T-cell (primary cell): Measurements from ENCODE around the gene UGT1A1. TPM values are rescaled to one million over a fixed set of nuclear protein-coding genes. Genes with fewer than 3 reads are reported as not detected.
A peak's percentile ranks its signal among the peaks of the same experiment; 100 is the strongest.

Source experiments
- ATAC-seq, 4 experiments: fragments of 200-7000 bp in 3 of 4; fragments of 150-1000 bp in 1 of 4; cut with Tn5 transposase; replicated peaks in 1 of 4; 1 replicate in 3 of 4; 2 replicates in 1 of 4; pipeline ENCODE4 v1.10.0; 2021; ENCODE audit warnings: moderate library complexity in 3 of 4, mild to moderate bottlenecking in 2 of 4, moderate number of reproducible peaks in 1 of 4
- CTCF ChIA-PET, 2 donors: fragments of 300-600 bp; sonication (Branson Sonifier 250); formaldehyde crosslinking; loops; one replicate each; lab custom pipeline; 2022; ENCODE audit warnings: antibody characterized with exemption in 2 of 2; lab: Charles Lee
- POLR2A ChIA-PET, 2 donors: fragments of 300-600 bp; sonication (Branson Sonifier 250); formaldehyde crosslinking; loops; one replicate each; lab custom pipeline; 2022; ENCODE audit warnings: antibody characterized with exemption in 2 of 2; lab: Charles Lee
- DNase-seq, 35 experiments: peaks; one replicate each; pipeline versions ENCODE4 v3.0.0 to v3.0.0-alpha.2; 2013 to 2023
- H3K27ac ChIP-seq: one replicate; pipeline ENCODE4 v1.5.1; 2013; ENCODE audit warnings: low read length
- H3K27me3 ChIP-seq, 2 experiments: replicated peaks in 1 of 2; 1 replicate in 1 of 2; 2 replicates in 1 of 2; pipeline versions ENCODE4 v1.6.1 to v1.7.0; 2013; ENCODE audit warnings: low read length in 1 of 2, mixed read lengths in 1 of 2; ENCODE audit not compliant: control insufficient read depth in 2 of 2, insufficient read depth in 2 of 2; ENCODE audit errors: extremely low read depth in 1 of 2
- H3K36me3 ChIP-seq, 2 donors: 1 replicate in 1 of 2; 2 replicates in 1 of 2; pipeline versions ENCODE4 v1.6.1 to v1.7.0; 2013; ENCODE audit warnings: low read length in 1 of 2; ENCODE audit not compliant: control insufficient read depth in 2 of 2, insufficient read depth in 1 of 2; ENCODE audit errors: extremely low read depth in 1 of 2
- H3K4me1 ChIP-seq, 2 experiments: 1 replicate in 1 of 2; 2 replicates in 1 of 2; pipeline versions ENCODE4 v1.6.1 to v1.7.0; 2013; ENCODE audit warnings: low read length in 2 of 2, mixed read lengths in 1 of 2; ENCODE audit not compliant: insufficient read depth in 2 of 2, control insufficient read depth in 1 of 2; ENCODE audit errors: extremely low read depth in 1 of 2
- H3K4me3 ChIP-seq, 2 donors: 1 replicate in 1 of 2; 2 replicates in 1 of 2; pipeline versions ENCODE4 v1.5.1 to v1.7.0; 2013; ENCODE audit warnings: mild to moderate bottlenecking in 2 of 2, low read length in 1 of 2, moderate library complexity in 1 of 2; ENCODE audit not compliant: control insufficient read depth in 1 of 2; ENCODE audit errors: extremely low read depth in 1 of 2
- H3K9me3 ChIP-seq: 2 replicates; pipeline ENCODE4 v1.7.0; 2013
- H3K27ac Mint-ChIP-seq, 2 donors: one replicate each; pipeline ENCODE4 v1.8.0; 2020 to 2021; ENCODE audit warnings: mild to moderate bottlenecking in 2 of 2, mixed read lengths in 2 of 2
- H3K27me3 Mint-ChIP-seq, 2 donors: one replicate each; pipeline ENCODE4 v1.8.0; 2021 to 2022; ENCODE audit warnings: mixed read lengths in 2 of 2
- H3K36me3 Mint-ChIP-seq: one replicate; pipeline ENCODE4 v1.8.0; 2021; ENCODE audit warnings: mixed read lengths
- H3K4me1 Mint-ChIP-seq, 3 donors: one replicate each; pipeline ENCODE4 v1.8.0; 2020 to 2022; ENCODE audit warnings: mixed read lengths in 3 of 3, mild to moderate bottlenecking in 1 of 3
- H3K4me3 Mint-ChIP-seq, 3 donors: one replicate each; pipeline ENCODE4 v1.8.0; 2020 to 2022; ENCODE audit warnings: mild to moderate bottlenecking in 3 of 3, mixed read lengths in 3 of 3, moderate library complexity in 3 of 3
- H3K9me3 Mint-ChIP-seq, 3 donors: one replicate each; pipeline ENCODE4 v1.8.0; 2020 to 2022; ENCODE audit warnings: mixed read lengths in 3 of 3
- WGBS: methylation state at CpG from one replicate; pipeline ENCODE4 v1.1.5; 2013; ENCODE audit warnings: missing lambda C conversion rate; ENCODE audit not compliant: insufficient coverage; 5-methylcytosine and 5-hydroxymethylcytosine counted together
- total RNA-seq, 35 experiments: library from RNA in 6 of 35; stranded (reverse) in 6 of 35; fragments of 120-200 nt in 1 of 35; gene quantifications; one replicate each; pipeline versions ENCODE4 v1.2.1 to v1.2.4 and lab custom pipeline; 2013 to 2026

Gene UGT1A1
- total RNA-seq, 5 donors from 2014 or later (not counting 1 experiment from before 2014, with no cell fraction given), result not detected

DNA sequence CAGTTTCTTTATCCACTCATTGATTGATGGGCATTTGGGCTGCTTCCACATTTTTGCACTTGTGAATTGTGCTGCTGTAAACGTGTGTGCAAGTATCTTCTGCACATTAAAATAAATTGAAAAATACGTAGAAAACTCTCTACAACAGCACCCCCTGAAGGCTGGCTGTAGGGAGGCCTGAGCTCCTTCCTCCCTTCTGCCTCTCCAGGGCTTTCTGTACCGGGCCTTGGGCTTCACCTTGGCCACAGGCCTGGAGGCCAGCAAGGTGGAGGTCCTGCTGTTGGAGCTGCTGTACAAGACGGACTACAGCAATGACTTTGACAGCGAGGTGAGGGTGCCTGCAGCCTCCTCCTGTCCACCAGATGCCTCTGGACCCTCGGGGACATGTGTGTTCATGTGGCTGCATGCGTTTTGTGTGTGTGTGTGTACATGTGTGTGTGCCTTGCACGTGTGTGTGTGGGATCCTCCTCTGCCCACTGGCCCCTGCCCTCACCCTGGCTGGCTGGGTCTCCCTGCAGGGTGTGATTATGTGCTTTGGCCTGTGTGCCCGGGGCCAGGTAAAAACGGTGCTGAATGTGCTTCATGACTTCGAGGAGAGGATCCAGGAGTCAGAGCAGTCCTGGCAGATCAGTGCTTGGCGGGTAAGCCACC lies 47.3 kb downstream of the UGT1A1 start:
- ATAC-seq (no peak), DNase-seq (peak in 2 of 35 experiments; percentile 4 to 16)
- no peak overlapping the region for H3K27ac ChIP-seq

DNA sequence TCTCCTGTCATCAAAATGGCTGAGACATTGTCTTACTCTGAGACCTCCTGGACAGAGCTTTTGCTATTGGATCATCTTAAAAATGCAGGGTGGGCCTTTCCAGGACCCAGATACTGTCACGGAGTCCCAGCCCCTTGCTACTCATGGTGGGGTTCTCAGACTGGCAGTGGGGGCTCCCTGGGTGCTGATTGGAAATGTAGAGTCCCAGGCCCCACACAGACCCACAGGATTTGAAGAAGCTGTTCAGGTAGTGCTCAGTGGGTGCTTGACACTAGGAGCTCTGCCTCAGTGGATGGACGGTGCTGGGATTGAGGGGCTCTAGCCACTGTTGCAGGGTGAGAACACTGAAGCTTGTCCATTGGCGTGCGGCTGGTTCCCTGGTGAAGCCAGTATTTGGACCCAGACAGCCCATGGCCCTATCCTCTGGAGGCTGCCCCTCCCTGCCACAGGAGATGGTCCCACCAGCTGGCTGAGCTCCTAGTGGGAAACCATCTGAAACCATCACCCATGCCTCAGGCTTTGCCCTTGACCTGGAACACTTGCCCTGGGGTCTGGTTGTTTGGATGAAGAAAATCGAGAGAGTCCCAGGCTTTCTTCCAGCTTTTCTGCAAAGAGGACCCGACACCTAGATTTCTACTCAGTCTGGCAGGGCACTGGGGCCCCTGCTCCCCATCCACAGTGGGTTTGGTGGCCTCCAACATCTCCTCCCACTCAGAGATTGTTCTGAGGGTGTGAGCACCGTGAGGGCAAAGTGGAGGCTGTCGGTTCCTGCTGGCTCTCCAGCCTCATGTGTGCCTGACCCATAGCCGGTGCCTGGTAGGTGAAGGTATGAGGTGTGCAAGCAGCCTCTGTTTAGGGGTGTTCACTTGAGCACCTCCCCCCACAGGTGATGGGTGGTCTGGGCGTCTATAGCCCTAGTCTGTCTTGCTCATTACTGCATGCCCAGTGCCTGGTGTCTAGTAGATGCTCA lies 48.2 kb downstream of the UGT1A1 start:
- Histone ChIP-seq H3K4me1 (no peaks in the 10 kb centered on the region), H3K27me3 (peaks cover 0 to 51% of the 10 kb centered on the region in 2 experiments), H3K36me3 (no peaks in the 10 kb centered on the region), H3K4me3 (no peak overlapping the region), H3K9me3 (no peaks in the 10 kb centered on the region), H3K27ac (no peak overlapping the region)
- Mint-ChIP-seq H3K36me3 (no peaks in the 10 kb centered on the region), H3K4me1 (no peaks in the 10 kb centered on the region), H3K27me3 (peaks cover 5 to 31% of the 10 kb centered on the region in 2 donors), H3K9me3 (no peaks in the 10 kb centered on the region), H3K4me3 (no peak overlapping the region), H3K27ac (no peak overlapping the region)
- POLR2A ChIA-PET, result no interaction called here
- peak in 2 of 35 experiments; percentile 3 to 13 for DNase-seq
- ATAC-seq, result no peak
- WGBS, result 76% methylated on average over 4 of the region's 10 CpGs
- CTCF ChIA-PET, result no interaction called here

More for the DNA sequence above, 47.3 kb downstream of the UGT1A1 start:
- peaks cover 12 to 39% of the 10 kb centered on the region in 2 donors for H3K27me3 Mint-ChIP-seq
- Histone ChIP-seq H3K36me3 (no peaks in the 10 kb centered on the region), H3K9me3 (no peaks in the 10 kb centered on the region), H3K4me3 (no peak overlapping the region), H3K4me1 (no peaks in the 10 kb centered on the region), H3K27me3 (peaks cover 0 to 56% of the 10 kb centered on the region in 2 experiments)
- H3K4me1 Mint-ChIP-seq, result no peaks in the 10 kb centered on the region
- no peak overlapping the region for H3K4me3 Mint-ChIP-seq
- H3K27ac Mint-ChIP-seq, result no peak overlapping the region
- WGBS, result 78% methylated on average over 8 of the region's 12 CpGs
- no peaks in the 10 kb centered on the region for H3K9me3 Mint-ChIP-seq
- no peaks in the 10 kb centered on the region for H3K36me3 Mint-ChIP-seq
- CTCF ChIA-PET, result no interaction called here
- POLR2A ChIA-PET, result no interaction called here

DNA sequence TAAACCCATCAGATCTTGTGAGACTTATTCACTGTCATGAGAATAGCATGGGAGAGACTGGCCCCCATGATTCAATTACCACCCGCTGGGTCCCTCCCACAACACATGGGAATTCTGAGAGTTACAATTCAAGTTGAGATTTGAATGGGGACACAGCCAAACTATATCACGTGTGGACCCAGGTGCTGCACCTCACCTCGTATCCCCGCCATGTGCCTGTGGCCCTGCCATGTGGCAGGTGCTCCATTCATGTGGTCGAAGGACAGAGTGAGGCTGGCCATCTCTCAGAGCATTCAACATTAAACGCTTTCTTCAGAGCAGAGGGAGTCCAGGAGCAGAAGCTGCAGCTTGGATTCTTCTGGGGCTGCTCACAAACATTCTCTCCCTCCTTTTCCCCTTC lies 50.3 kb downstream of the UGT1A1 start:
- H3K27me3 Mint-ChIP-seq, result peaks cover 5 to 28% of the 10 kb centered on the region in 2 donors
- Histone ChIP-seq H3K4me1 (no peaks in the 10 kb centered on the region), H3K27ac (no peak overlapping the region), H3K36me3 (no peaks in the 10 kb centered on the region), H3K27me3 (peaks cover 0 to 38% of the 10 kb centered on the region in 2 experiments), H3K4me3 (no peak overlapping the region), H3K9me3 (no peaks in the 10 kb centered on the region)
- WGBS, result 77% methylated on average over 5 of the region's 6 CpGs
- DNase-seq (peak in 1 of 35 experiments; percentile 17), ATAC-seq (no peak)
- ChIA-PET CTCF (no interaction called here), POLR2A (no interaction called here)
- no peak overlapping the region for H3K27ac Mint-ChIP-seq
- H3K4me1 Mint-ChIP-seq, result no peaks in the 10 kb centered on the region
- H3K9me3 Mint-ChIP-seq, result no peaks in the 10 kb centered on the region
- no peak overlapping the region for H3K4me3 Mint-ChIP-seq
- H3K36me3 Mint-ChIP-seq, result no peaks in the 10 kb centered on the region

DNA sequence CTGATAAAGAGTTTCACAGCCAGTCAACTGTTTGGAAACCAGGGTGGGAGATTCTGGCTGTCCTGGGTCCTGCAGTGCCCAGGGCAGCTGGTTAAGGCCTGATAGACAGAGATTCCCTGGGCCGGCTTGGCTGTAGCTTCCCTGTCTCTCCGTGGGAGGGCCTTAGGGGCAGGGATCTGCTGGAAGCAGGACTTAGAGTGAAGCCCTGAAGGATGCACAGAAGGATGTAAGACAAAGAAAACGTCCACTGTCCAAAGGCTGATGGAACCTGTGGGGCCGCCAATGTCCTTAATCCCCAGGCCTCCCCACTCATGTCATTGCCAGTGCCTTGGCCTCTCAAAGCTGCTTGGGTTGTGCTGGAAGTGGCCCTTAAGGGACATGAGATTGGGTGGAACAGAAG lies 51.0 kb downstream of the UGT1A1 start:
- Mint-ChIP-seq H3K36me3 (no peaks in the 10 kb centered on the region), H3K4me1 (no peaks in the 10 kb centered on the region), H3K9me3 (no peaks in the 10 kb centered on the region), H3K4me3 (no peak overlapping the region), H3K27me3 (peaks cover 5 to 30% of the 10 kb centered on the region in 2 donors), H3K27ac (no peak overlapping the region)
- peak in 2 of 35 experiments; percentile 2 to 9 for DNase-seq
- Histone ChIP-seq H3K27me3 (peaks cover 0 to 38% of the 10 kb centered on the region in 2 experiments), H3K4me1 (no peaks in the 10 kb centered on the region), H3K36me3 (no peaks in the 10 kb centered on the region), H3K9me3 (no peaks in the 10 kb centered on the region), H3K4me3 (no peak overlapping the region), H3K27ac (no peak overlapping the region)
- no peak for ATAC-seq
- CTCF ChIA-PET, result no interaction called here
- POLR2A ChIA-PET, result no interaction called here
- WGBS, result 66% methylated on average over 3 of the region's 4 CpGs

DNA sequence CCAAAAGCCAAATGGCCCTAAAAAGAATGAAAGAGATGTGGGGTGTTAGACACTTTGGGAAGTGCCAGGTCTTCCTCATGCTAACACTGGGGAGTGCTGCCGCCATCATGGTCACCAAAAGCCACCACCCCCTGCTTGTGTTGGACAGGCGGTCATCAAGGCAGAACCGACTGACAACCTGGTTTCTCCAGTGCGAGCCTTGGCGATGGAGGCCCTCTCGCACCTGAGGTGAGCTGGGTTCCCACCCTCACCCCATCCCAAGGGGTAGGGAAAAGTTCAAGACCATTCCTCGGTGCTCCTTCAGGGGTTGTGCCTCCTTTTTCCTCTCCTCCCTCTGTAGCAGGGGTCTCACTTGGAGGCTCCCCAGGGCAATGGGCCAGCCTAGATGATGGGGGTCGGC lies 51.7 kb downstream of the UGT1A1 start:
- Mint-ChIP-seq H3K36me3 (no peaks in the 10 kb centered on the region), H3K27me3 (peaks cover 8 to 35% of the 10 kb centered on the region in 2 donors), H3K27ac (no peak overlapping the region), H3K9me3 (no peaks in the 10 kb centered on the region), H3K4me3 (no peak overlapping the region), H3K4me1 (no peaks in the 10 kb centered on the region)
- no peak overlapping the region for H3K4me3 ChIP-seq
- H3K9me3 ChIP-seq, result no peaks in the 10 kb centered on the region
- H3K4me1 ChIP-seq, result no peaks in the 10 kb centered on the region
- DNase-seq, result peak in 1 of 35 experiments; percentile 9
- no peak overlapping the region for H3K27ac ChIP-seq
- ChIA-PET CTCF (no interaction called here), POLR2A (no interaction called here)
- peaks cover 0 to 39% of the 10 kb centered on the region in 2 experiments for H3K27me3 ChIP-seq
- no peaks in the 10 kb centered on the region for H3K36me3 ChIP-seq
- no peak for ATAC-seq
- WGBS, result 55% methylated on average over 2 of the region's 8 CpGs

DNA sequence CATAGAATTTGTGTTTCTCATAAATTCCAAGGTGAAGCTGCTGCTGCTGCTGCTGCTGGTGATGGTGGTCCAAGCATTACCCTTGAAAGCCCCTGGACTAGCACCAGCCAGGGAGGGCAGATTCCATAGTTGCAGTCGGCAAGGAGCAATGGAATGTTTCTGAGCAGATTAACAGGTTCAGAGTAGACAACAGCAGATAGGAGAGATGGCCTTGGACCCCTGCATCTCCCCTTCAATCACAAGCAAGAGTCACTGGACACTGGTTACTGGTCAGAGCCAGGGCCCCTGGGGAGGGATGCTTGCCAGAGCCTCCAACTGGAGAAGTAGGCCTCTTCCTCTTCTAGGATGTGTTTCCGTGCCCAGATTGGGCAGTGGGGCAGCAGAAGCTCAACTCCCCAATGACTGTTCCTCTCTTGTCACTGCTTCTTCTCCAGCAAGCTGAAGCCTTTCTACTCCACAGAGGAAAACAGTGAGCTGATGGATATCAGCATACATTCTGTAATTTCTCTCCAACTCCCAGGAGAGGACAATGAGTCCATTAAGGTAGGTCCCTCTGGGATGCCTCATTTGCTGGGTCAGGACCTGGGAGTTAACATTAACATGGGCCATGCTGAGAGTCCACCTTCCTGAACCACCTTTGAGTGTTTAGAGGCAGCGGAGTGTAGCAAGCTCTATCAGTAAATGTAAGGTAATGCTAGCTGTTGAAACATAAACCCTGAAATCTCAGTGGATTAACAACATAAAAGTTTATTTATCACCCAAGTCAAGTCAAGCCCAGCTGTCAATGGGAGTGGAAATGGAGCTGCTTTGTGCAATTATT lies 53.4 kb downstream of the UGT1A1 start:
- H3K27me3 ChIP-seq, result peaks cover 0 to 41% of the 10 kb centered on the region in 2 experiments
- CTCF ChIA-PET, result no interaction called here
- no peaks in the 10 kb centered on the region for H3K36me3 ChIP-seq
- DNase-seq (peak in 1 of 35 experiments; percentile 9), ATAC-seq (no peak)
- Mint-ChIP-seq H3K27me3 (peaks cover 16 to 40% of the 10 kb centered on the region in 2 donors), H3K4me3 (no peak overlapping the region), H3K4me1 (peaks cover 0 to 5% (median 0%) of the 10 kb centered on the region in 3 donors), H3K36me3 (no peaks in the 10 kb centered on the region), H3K9me3 (no peaks in the 10 kb centered on the region), H3K27ac (no peak overlapping the region)
- POLR2A ChIA-PET, result no interaction called here
- no peak overlapping the region for H3K4me3 ChIP-seq
- no peak overlapping the region for H3K27ac ChIP-seq
- no peaks in the 10 kb centered on the region for H3K4me1 ChIP-seq
- WGBS, result 58% methylated on average over 1 of the region's 3 CpGs
- no peaks in the 10 kb centered on the region for H3K9me3 ChIP-seq
